GM21526 (cell line): ENCODE measurements around the gene PITX3.
A peak's percentile ranks its signal among the peaks of the same experiment; 100 is the strongest.

Experiments
- ATAC-seq: cut with Tn5 transposase; IDR thresholded peaks from one replicate; pipeline ENCODE4 v1.9.1; 2021; ENCODE audit warnings: moderate library complexity; ENCODE audit not compliant: unreplicated experiment, low FRiP score

The PITX3 gene

GRCh38 chr10:102241444-102242117, at the start of gene PITX3:
TSS of gene PITX3 (minus strand) at chr10:102241512. CDS start at chr10:102232080, 9,432 bp downstream.
- peak; percentile 53 for ATAC-seq

- ATAC-seq = no peak
Observed at GRCh38 chr10:102289840-102290239, 48.5 kb upstream of the PITX3 start.

- ATAC-seq = no peak
Observed at GRCh38 chr10:102289356-102289755, 48.0 kb upstream of the PITX3 start.

- ATAC-seq = no peak
Observed at GRCh38 chr10:102287991-102288390, 46.7 kb upstream of the PITX3 start.

- ATAC-seq = no peak
Observed at GRCh38 chr10:102287538-102287937, 46.2 kb upstream of the PITX3 start.

- no peak for ATAC-seq
Observed at GRCh38 chr10:102286216-102286615, 44.9 kb upstream of the PITX3 start.

- no peak for ATAC-seq
Observed at GRCh38 chr10:102285133-102285532, 43.8 kb upstream of the PITX3 start.

- no peak for ATAC-seq
Observed at GRCh38 chr10:102284531-102284930, 43.2 kb upstream of the PITX3 start.

GRCh38 chr10:102283890-102284289, 42.6 kb upstream of the PITX3 start:
- no peak for ATAC-seq

GRCh38 chr10:102283488-102283887, 42.2 kb upstream of the PITX3 start:
- no peak for ATAC-seq

GRCh38 chr10:102281102-102281487, 39.8 kb upstream of the PITX3 start:
- no peak for ATAC-seq

GRCh38 chr10:102280397-102281101, 39.2 kb upstream of the PITX3 start:
- no peak for ATAC-seq

- ATAC-seq = no peak
Observed at GRCh38 chr10:102279104-102279503, 37.8 kb upstream of the PITX3 start.

- ATAC-seq = no peak
Observed at GRCh38 chr10:102275343-102275742, 34.0 kb upstream of the PITX3 start.

- no peak for ATAC-seq
Observed at GRCh38 chr10:102274062-102274461, 32.8 kb upstream of the PITX3 start.

- no peak for ATAC-seq
Observed at GRCh38 chr10:102269017-102269416, 27.7 kb upstream of the PITX3 start.

- no peak for ATAC-seq
Observed at GRCh38 chr10:102268375-102268888, 27.1 kb upstream of the PITX3 start.

GRCh38 chr10:102267748-102268147, 26.4 kb upstream of the PITX3 start:
- ATAC-seq = no peak

- ATAC-seq = no peak
Observed at GRCh38 chr10:102266670-102267069, 25.4 kb upstream of the PITX3 start.

GRCh38 chr10:102264371-102264770, 23.1 kb upstream of the PITX3 start:
- no peak for ATAC-seq

- no peak for ATAC-seq
Observed at GRCh38 chr10:102262744-102263370, 21.5 kb upstream of the PITX3 start.
